ENCODE results near the gene KDM3B. TPM values are rescaled to one million over a fixed set of nuclear protein-coding genes. Genes with fewer than 3 reads are reported as not detected.

KDM3B gene
- total and polyA plus RNA-seq, 9 of the 15 experiments (the other 6 are each of a cell fraction or from before 2014, with no cell fraction given) = 13.8 to 62.8 (median 41.9) TPM

GRCh38 chr5:138352071-138352721 lies at the start of gene KDM3B (continued):
- TF ChIP-seq SMC3 (conservative IDR thresholded peaks at IDR 0.05; ENCODE audit: insufficient read depth, low read depth, low read length) = peak; percentile 39
- peak; percentile 51 for TF ChIP-seq TAF1 (IDR thresholded peaks at IDR 0.05; ENCODE audit: control insufficient read depth, extremely low read depth, insufficient read depth, low read length, severe bottlenecking)
- no peak for TF ChIP-seq DMBX1 (CRISPR knock-in tag; IDR thresholded peaks at IDR 0.05; ENCODE audit: borderline replicate concordance)
- no peak for TF ChIP-seq ZNF57 (CRISPR knock-in tag; IDR thresholded peaks at IDR 0.05)
- no peak for TF ChIP-seq ZNF239 (CRISPR knock-in tag; IDR thresholded peaks at IDR 0.05)
- TF ChIP-seq NFE2 (IDR thresholded peaks at IDR 0.05; ENCODE audit: low read depth) = 0 out of 2 replicates have a peak, but pooled peaks have one; percentile 13
- TF ChIP-seq POLR2A (conservative IDR thresholded peaks at IDR 0.05) = no peak
- TF ChIP-seq, protein P1, sequence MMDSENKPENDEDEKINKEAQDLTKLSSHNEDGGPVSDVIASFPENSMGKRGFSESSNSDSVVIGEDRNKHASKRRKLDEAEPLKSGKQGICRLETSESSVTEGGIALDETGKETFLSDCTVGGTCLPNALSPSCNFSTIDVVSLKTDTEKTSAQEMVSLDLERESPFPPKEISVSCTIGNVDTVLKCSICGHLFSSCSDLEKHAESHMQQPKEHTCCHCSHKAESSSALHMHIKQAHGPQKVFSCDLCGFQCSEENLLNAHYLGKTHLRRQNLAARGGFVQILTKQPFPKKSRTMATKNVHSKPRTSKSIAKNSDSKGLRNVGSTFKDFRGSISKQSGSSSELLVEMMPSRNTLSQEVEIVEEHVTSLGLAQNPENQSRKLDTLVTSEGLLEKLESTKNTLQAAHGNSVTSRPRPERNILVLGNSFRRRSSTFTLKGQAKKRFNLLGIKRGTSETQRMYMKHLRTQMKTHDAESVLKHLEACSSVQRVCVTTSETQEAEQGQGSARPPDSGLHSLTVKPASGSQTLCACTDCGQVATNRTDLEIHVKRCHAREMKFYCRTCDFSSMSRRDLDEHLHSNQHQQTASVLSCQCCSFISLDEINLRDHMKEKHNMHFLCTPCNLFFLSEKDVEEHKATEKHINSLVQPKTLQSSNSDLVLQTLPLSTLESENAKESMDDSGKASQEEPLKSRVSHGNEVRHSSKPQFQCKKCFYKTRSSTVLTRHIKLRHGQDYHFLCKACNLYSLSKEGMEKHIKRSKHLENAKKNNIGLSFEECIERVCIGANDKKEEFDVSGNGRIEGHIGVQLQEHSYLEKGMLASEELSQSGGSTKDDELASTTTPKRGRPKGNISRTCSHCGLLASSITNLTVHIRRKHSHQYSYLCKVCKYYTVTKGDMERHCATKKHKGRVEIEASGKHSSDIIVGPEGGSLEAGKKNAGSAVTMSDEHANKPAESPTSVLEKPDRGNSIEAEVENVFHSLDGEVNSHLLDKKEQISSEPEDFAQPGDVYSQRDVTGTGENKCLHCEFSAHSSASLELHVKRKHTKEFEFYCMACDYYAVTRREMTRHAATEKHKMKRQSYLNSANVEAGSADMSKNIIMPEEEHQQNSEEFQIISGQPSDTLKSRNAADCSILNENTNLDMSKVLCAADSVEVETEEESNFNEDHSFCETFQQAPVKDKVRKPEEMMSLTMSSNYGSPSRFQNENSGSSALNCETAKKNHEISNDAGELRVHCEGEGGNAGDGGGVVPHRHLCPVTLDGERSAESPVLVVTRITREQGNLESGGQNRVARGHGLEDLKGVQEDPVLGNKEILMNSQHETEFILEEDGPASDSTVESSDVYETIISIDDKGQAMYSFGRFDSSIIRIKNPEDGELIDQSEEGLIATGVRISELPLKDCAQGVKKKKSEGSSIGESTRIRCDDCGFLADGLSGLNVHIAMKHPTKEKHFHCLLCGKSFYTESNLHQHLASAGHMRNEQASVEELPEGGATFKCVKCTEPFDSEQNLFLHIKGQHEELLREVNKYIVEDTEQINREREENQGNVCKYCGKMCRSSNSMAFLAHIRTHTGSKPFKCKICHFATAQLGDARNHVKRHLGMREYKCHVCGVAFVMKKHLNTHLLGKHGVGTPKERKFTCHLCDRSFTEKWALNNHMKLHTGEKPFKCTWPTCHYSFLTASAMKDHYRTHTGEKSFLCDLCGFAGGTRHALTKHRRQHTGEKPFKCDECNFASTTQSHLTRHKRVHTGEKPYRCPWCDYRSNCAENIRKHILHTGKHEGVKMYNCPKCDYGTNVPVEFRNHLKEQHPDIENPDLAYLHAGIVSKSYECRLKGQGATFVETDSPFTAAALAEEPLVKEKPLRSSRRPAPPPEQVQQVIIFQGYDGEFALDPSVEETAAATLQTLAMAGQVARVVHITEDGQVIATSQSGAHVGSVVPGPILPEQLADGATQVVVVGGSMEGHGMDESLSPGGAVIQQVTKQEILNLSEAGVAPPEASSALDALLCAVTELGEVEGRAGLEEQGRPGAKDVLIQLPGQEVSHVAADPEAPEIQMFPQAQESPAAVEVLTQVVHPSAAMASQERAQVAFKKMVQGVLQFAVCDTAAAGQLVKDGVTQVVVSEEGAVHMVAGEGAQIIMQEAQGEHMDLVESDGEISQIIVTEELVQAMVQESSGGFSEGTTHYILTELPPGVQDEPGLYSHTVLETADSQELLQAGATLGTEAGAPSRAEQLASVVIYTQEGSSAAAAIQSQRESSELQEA (IDR thresholded peaks at IDR 0.05; ENCODE audit: low read depth) = no peak
- no peak for TF ChIP-seq ZNF184 (CRISPR knock-in tag; IDR thresholded peaks at IDR 0.05)
- TF ChIP-seq SP1 (CRISPR knock-in tag; IDR thresholded peaks at IDR 0.05) = peak; percentile 96
- no peak for TF ChIP-seq KHSRP (IDR thresholded peaks at IDR 0.05)
- no peak for TF ChIP-seq CREB3 (tag; conservative IDR thresholded peaks at IDR 0.05; ENCODE audit: low read depth)
- TF ChIP-seq ZNF395 (CRISPR knock-in tag; IDR thresholded peaks at IDR 0.05) = no peak
- no peak for TF ChIP-seq POLR3G (IDR thresholded peaks at IDR 0.05; ENCODE audit: extremely low read depth, insufficient read length, insufficient replicate concordance)
- no peak for TF ChIP-seq ZFP30 (CRISPR knock-in tag; IDR thresholded peaks at IDR 0.05; ENCODE audit: borderline replicate concordance)
- TF ChIP-seq HDAC3 (IDR thresholded peaks at IDR 0.05; ENCODE audit: borderline replicate concordance, partially characterized antibody) = no peak
- no peak for TF ChIP-seq BCL6 (CRISPR knock-in tag; IDR thresholded peaks at IDR 0.05)
- no peak for TF ChIP-seq HES1 (IDR thresholded peaks at IDR 0.05; ENCODE audit: low read depth)
